HG03064 (cell line): ENCODE results near the gene RGPD4.
"Not testable (repeated sequence)": the region's sequence is repeated elsewhere in the genome, so short reads cannot be mapped to it uniquely, and the experiment has no call there.

Source experiments
- ATAC-seq: cut with Tn5 transposase; IDR thresholded peaks from one replicate; pipeline ENCODE4 v1.9.1; 2021; ENCODE audit warnings: low read depth; ENCODE audit not compliant: unreplicated experiment

RGPD4 gene

GRCh38 chr2:107826749-107827148 lies at the start of gene RGPD4:
TSS of gene RGPD4 (plus strand) at chr2:107826892. CDS start at chr2:107827014, 122 bp downstream.
- not testable (repeated sequence) for ATAC-seq

GRCh38 chr2:107777974-107778373 lies 48.7 kb upstream of the RGPD4 start:
- ATAC-seq: no peak

GRCh38 chr2:107785756-107786155 lies 40.9 kb upstream of the RGPD4 start:
- no peak for ATAC-seq

GRCh38 chr2:107790837-107791236 lies 35.9 kb upstream of the RGPD4 start:
- ATAC-seq: no peak

- ATAC-seq: no peak
Measured at GRCh38 chr2:107801498-107801897, 25.2 kb upstream of the RGPD4 start.

- no peak for ATAC-seq
Measured at GRCh38 chr2:107804608-107805498, 21.8 kb upstream of the RGPD4 start.

GRCh38 chr2:107806901-107807300 lies 19.8 kb upstream of the RGPD4 start:
- no peak for ATAC-seq

GRCh38 chr2:107807988-107808387 lies 18.7 kb upstream of the RGPD4 start:
- ATAC-seq: no peak

GRCh38 chr2:107808959-107809358 lies 17.7 kb upstream of the RGPD4 start:
- no peak for ATAC-seq

GRCh38 chr2:107809835-107810234 lies 16.9 kb upstream of the RGPD4 start:
- no peak for ATAC-seq

- no peak for ATAC-seq
Measured at GRCh38 chr2:107810734-107811133, 16.0 kb upstream of the RGPD4 start.

GRCh38 chr2:107811411-107811810 lies 15.3 kb upstream of the RGPD4 start:
- ATAC-seq: no peak

- no peak for ATAC-seq
Measured at GRCh38 chr2:107812006-107812405, 14.7 kb upstream of the RGPD4 start.

- ATAC-seq: no peak
Measured at GRCh38 chr2:107817378-107817777, 9.3 kb upstream of the RGPD4 start.

GRCh38 chr2:107822302-107822701 lies 4.4 kb upstream of the RGPD4 start:
- ATAC-seq: no peak

- no peak for ATAC-seq
Measured at GRCh38 chr2:107824451-107825205, 2.1 kb upstream of the RGPD4 start.

GRCh38 chr2:107825206-107825563 lies 1.5 kb upstream of the RGPD4 start:
- no peak for ATAC-seq

- not testable (repeated sequence) for ATAC-seq
Measured at GRCh38 chr2:107829514-107829913, 2.8 kb downstream of the RGPD4 start.

GRCh38 chr2:107833152-107833551 lies 6.5 kb downstream of the RGPD4 start:
- not testable (repeated sequence) for ATAC-seq

- ATAC-seq: not testable (repeated sequence)
Measured at GRCh38 chr2:107833618-107834017, 6.9 kb downstream of the RGPD4 start.

- ATAC-seq: not testable (repeated sequence)
Measured at GRCh38 chr2:107916121-107916520, 89.4 kb downstream of the RGPD4 start.
